NCI-H2029 (cell line): ENCODE data around the gene GABPB2.

Experiments used
- DNase-seq: peaks from one replicate; lab custom pipeline; 2025; lab: John Stamatoyannopoulos, UW

The GABPB2 gene

DNA sequence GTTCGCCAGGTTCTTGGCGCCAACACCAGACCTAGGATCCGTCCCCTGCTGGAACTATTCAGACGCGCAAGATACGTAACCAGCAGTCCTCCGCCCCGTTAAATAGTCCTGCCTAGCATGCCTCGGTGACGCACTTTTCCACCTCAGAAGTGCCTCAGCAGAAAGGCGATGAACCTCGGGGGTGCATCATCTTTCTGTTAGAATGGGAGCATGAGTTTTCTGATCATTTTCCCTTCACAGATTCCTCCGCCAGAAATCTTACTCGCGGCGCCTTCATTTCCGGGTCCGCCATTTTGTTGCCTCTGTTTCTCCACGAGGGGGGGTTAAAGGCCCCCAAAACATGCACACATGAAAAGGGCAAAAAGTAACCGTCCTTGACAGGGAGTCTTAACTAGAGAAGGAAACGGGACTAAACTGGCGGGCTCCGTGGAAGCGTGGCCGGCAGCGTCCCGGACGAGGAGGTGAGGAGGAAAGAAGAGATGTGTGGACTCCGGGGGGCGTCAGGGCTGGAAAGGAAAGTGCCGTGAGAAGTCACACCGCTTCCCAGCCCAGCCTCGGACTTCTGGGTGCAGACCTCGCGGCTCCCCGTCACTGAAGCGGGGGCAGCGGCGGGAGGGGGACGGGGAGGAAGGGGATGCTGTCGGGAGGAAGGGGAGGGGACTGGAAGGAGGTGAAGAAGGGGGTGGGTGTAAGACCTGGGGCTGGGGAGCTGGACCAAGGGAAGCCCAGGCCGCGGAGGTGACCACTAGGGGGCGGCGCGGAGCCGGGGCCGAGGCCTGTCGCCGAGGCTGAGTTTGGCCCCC lies at the start of gene GABPB2:
TSS of gene GABPB2 (plus strand) at position 288 of the 803 bp plus-strand sequence. CDS start 17,429 bp downstream, outside the sequence.
- peak; percentile 85 for DNase-seq

DNA sequence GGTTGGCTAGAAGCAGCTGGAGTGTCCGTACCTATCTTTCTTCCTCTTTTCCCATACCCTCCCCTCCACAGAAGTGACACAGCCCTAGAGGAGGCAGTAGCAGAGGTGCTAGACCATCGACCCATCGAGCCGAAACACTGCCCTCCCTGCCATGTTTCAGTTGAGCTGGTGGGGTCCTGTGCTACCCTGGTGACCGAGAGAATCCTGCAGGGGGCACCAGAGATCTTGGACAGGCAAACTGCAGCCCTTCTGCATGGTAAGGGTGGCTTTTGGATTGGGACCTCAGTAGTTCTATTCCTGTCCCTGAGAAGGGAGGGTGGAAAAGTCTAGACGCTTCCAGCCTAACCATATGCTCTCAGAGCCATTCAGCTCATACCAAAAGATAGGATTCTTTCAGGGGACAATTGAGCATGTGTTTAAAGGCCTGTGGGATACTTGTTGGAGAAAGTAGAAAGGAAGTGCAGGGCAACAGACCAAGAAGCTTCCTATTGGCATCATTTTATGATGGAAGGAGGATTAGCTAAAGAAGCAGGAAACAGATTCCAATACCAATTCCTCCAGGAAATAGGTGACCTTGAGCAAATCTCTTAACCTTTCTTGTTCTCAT lies 45.9 kb upstream of the GABPB2 start:
- peak; percentile 27 for DNase-seq

DNA sequence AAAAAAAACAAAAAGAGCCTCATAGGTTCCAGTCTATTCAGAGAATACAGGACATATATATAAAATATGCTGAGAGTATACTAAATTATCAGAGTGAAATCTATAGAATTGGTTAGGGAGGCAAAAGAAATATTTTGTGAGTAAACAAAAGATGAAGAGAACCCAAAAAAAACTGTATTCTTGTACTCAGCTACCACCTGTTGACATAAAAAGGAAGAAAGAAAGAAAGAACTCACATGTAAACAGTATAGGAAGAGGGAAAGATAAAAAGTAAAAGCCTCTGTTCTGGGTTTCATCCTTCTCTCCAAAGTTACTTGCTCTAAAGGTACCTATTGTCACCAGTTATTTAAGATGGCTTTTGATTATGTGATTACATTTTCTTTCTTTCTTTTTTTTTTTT lies 44.1 kb upstream of the GABPB2 start:
- no peak for DNase-seq

DNA sequence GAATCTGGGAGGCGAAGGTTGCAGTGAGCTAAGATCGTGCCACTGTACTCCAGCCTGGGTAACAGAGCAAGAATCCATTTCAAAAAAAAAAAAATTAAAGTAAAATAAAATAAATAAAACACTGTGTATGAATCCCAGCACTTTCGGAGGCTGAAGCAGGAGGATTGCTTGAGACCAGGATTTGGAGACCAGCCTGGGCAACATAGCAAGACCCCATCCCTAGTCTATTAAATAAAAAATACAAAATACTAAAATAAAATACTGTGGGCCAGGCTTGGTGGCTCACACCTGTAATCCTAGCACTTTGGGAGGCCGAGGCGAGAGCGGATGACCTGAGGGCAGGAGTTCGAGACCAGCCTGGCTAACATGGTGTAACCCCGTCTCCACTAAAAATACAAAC lies 38.4 kb upstream of the GABPB2 start:
- DNase-seq, result no peak

DNA sequence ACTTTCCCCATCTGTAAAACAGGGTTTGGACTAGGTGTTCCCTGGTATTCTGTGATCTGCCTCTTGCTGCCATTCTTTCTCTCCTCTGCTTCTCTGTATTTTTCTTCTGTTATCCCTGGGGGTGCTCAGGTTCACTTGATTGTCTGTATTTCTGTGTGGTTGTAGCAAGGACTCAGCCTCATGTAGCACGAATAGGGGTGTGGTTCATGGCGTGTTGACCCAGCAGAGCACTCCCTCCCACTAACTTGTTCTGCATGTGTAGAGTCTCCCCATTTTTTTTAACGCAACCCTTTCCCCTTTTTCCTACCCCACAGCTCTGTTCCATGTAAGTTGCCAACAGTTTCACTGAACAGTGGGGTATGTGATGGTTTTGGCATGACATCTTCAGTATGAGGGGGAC lies 35.4 kb upstream of the GABPB2 start:
- no peak for DNase-seq

DNA sequence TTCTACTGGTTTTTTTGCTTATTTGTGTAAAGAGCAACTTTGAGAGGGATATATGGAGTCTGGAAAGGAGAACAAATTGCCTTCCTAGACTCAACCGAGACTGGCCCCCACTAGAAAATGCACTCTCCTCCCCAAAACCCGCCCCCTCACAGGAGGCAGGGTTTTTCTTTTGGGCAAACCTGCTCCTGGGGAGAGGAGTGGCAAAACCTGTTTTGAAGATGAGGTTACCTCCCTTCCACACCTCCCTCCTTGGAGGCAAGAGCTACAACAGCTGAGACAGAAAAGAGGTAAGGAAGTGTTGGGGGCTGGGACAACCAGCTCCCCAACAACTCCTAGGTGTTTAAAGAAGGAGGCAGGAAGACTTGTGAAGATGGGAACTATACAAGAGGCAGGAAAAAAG lies 34.2 kb upstream of the GABPB2 start, which contains the start of gene BNIPL:
TSS of gene BNIPL (plus strand) at position 231 of the 400 bp plus-strand sequence. CDS start at position 371, 140 bp downstream.
- DNase-seq, result no peak

DNA sequence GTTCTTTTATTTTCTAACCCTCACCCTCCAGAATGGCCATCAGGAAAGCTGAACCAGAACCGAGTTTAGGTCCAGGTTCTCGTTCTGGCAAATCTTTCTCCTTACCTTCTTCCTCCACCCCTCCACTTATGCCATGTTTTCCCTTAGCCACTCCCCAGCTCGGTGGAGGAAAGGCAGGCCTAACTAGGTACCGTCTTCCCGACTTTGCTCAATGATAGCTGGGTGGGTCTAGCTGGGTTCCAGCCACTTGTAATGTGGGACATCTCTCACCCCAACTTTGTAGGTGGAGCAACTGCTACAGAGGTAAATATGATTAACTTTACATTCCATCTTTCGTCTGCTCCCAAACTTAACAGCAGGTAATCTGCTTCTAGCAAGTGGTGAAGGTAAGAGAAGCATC lies 33.5 kb upstream of the GABPB2 start:
- DNase-seq, result no peak

DNA sequence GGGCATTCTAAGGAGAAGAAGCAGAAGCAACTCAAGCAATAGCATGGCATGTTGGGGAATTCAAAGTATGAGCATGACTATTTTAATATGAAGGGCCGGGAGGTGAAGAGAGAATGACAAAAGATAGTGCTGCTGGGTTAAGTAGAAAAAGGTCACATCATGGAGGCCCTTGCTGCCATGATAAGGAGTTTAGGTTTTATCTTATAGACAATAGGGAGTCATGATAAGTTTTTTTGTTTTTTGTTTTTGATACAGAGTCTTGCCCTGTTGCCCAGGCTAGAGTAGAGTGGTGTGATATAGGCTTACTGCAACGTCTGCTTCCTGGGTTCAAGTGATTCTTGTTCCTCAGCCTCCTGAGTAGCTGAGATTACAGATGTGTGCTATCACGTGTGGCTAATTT lies 31.0 kb upstream of the GABPB2 start:
- DNase-seq, result no peak

DNA sequence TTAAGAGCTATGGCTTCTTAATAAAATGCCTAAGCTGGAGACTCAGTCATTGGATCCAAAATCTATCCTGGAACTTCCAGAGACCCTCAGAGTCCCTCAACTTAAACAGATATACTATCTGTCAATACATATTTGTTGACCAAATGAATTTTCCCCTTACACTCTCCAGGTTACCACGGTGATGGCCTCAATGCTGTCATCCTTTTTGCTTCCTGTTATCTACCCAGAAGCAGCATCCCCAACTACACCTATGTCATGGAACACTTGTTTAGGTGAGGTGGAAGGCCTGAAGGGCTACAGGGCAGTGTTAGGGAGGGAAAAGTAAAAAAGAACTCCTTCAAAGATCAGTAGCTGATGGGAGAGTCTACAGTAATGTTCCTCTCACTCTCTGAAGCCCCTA lies 27.4 kb upstream of the GABPB2 start:
- DNase-seq, result no peak

DNA sequence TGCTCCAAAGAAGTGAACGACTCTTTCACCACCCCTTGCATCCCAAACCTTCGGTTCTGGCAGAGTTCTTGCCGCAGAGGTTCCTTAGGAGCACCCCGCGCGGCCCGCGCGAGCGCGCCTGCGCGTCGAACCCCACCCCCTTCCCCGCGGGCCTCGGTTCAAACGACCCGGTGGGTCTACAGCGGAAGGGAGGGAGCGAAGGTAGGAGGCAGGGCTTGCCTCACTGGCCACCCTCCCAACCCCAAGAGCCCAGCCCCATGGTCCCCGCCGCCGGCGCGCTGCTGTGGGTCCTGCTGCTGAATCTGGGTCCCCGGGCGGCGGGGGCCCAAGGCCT lies 23.0 kb upstream of the GABPB2 start, which contains the start of gene C1orf56:
TSS of gene C1orf56 (plus strand) at position 161 of the 334 bp plus-strand sequence. CDS start at position 258, 97 bp downstream.
- DNase-seq, result peak; percentile 24

DNA sequence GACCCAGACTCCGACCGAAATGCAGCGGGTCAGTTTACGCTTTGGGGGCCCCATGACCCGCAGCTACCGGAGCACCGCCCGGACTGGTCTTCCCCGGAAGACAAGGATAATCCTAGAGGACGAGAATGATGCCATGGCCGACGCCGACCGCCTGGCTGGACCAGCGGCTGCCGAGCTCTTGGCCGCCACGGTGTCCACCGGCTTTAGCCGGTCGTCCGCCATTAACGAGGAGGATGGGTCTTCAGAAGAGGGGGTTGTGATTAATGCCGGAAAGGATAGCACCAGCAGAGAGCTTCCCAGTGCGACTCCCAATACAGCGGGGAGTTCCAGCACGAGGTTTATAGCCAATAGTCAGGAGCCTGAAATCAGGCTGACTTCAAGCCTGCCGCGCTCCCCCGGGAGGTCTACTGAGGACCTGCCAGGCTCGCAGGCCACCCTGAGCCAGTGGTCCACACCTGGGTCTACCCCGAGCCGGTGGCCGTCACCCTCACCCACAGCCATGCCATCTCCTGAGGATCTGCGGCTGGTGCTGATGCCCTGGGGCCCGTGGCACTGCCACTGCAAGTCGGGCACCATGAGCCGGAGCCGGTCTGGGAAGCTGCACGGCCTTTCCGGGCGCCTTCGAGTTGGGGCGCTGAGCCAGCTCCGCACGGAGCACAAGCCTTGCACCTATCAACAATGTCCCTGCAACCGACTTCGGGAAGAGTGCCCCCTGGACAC lies 22.5 kb upstream of the GABPB2 start:
- DNase-seq, result peak; percentile 22

DNA sequence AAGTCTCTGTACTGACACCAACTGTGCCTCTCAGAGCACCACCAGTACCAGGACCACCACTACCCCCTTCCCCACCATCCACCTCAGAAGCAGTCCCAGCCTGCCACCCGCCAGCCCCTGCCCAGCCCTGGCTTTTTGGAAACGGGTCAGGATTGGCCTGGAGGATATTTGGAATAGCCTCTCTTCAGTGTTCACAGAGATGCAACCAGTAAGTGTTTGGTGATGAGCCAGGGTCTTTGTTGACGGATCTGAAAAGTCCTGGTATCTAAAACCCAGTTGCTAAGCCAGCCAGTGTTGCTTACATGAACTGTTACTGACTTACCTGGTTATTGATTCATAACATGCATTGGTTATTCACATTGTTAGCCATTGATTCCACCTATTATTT lies 21.9 kb upstream of the GABPB2 start:
- DNase-seq, result no peak

DNA sequence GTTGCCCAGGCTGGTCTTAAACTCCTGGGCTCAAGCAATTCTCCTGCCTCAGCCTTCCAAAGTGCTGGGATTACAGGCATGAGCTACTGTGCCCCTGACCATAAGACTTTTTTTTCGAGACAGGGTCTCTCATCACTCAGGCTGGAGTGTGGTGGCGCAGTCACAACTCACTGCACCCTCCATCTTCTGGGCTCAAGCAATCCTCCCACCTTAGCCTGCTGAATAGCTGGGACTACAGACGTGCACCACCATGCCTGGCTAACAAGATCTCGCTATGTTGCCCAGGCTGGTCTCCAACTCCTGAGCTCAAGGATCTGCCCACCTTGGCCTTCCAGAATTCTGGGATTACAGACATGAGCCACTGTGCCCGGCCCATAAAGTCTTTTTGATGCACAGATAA lies 21.1 kb upstream of the GABPB2 start:
- DNase-seq, result no peak

DNA sequence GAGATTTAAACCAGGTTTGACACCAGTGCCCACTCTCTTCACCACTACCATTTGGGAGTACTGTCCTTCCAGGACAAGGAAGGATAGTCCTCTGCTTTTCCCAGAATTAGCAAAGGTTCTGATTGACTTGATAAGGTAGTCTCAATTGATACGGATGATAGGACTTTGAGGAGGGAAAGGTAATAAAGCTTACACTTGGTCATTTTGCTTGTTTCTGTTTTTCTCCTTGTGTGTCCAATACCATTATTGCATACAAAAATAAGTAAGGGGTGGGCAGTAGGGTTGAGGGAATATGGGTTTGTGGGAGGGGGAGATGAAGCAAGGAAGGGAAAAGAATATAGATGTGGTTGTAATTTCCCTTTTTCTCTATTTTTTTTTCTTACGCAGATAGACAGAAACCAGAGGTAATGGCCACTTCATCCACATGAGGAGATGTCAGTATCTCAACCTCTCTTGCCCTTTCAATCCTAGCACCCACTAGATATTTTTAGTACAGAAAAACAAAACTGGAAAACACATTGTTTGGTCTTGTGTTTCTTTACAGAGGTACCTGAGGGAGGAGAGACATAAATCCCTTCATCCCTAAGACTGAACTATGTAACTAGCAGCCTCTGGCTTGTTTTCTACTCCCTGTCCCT lies 20.4 kb upstream of the GABPB2 start:
- DNase-seq, result no peak

DNA sequence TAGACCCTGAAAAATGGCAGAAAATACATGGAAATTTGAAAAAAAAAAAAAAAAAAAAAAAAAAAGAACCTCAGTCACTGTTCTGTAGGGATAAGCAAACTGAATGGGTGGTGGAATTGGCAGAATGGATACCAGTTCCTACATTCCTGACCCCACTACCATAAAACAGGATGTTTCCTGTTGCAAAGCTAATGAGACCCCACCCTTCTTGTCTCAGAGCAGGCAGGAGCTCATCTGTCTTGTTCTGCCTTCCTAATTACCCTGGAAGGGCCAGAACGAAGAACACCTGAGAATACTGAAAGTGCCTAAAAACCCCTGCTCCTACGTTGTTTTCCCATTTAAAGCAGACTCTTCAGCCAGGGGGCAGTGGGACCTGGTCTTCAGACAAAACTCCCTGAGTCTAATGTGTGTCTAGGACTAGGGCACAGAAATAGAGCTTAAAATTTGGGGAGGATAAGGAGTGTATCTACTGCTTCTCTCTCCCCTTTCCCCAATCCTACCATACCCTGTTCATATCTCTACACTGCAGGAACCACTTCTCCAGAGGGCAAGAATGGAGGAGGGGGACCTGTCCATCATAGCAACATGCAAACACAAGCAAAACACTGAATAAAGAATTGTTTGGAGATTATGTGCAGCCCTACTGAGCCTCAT lies 19.1 kb upstream of the GABPB2 start:
- no peak for DNase-seq

DNA sequence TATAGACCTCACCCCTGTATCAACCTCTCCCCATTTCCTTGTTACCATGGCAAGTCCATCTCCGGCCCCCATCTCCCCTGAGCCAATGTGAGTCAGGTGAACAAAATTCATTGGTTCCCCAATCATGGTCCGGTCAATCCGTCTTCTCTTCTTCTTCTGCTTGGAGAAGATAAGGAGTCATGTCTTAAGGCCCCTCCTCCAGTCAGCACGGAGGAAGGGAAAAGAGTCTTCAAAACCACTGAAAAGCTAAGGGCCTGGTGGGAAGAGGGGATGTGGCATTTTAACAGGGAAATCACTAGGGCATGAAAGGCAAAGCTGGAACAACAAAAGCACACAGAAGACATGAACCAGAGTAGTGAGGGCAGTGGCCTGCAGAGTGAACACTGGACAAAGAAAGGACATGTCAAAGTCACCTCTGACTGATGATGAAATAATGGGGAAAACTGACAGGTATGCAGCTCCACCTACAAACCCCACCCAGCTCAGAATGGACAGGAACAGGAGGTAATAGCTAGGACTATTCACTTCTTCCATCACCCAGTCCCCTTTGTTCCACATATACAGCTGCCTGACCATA lies 15.5 kb upstream of the GABPB2 start:
- no peak for DNase-seq

DNA sequence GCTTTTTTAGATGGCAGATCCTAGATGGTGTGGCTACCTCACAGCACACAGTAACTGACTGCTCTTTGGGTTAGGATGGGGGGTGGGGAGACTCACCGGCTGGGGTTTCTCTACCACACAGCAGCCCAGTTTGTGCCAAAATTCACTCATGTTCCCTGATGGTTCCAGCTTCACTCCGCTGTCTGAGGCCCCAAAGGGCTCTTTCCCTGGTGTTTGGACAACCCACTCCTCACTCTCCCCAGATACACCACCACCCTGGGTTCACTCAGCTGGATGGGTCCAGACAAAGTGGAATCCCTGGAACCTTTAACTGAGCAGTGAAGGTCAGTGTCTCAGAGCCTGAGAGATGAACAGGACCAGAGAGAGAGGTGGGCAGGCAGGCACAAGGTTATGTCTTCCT lies 15.0 kb upstream of the GABPB2 start:
- no peak for DNase-seq

DNA sequence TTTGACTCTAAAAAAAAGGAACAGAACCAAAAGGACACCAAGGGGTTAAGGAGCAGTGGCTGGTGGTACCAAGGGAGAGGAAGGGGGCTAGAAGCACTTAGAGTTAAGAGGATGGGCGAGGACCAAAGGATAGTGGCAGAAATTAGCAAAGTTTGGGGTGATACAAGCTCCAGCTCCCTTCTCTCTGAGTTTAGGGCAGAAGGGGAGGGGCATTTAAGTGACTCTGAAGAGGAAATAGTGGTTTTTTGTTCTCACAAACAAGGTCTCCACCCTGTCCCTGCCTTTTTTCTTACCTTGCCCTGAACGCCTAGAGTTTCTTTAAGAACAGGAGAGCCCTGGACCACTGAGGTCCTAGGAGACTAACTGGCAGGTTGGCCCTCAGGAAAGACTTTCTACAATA lies 14.4 kb upstream of the GABPB2 start:
- DNase-seq, result no peak

DNA sequence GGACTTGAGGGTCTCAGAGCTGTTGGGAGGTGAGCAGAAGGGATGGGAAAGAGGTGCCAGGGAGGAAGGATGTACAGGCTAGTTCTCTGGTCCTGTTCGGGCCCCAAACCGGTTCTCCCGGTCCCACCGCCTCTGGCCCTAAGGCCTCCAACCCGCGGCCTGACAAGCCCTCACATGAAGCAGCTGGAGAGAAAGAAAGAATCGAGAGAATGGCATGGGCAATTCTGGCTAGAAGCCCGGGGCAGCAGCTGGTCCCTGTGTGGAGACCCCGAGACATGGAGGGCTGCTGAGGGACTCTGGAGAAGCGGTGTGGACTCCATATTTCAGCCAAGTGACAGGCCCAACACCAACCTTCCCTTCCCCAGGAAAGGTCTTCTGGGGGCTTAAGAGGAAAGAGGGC lies 11.9 kb upstream of the GABPB2 start:
- DNase-seq, result peak; percentile 42

DNA sequence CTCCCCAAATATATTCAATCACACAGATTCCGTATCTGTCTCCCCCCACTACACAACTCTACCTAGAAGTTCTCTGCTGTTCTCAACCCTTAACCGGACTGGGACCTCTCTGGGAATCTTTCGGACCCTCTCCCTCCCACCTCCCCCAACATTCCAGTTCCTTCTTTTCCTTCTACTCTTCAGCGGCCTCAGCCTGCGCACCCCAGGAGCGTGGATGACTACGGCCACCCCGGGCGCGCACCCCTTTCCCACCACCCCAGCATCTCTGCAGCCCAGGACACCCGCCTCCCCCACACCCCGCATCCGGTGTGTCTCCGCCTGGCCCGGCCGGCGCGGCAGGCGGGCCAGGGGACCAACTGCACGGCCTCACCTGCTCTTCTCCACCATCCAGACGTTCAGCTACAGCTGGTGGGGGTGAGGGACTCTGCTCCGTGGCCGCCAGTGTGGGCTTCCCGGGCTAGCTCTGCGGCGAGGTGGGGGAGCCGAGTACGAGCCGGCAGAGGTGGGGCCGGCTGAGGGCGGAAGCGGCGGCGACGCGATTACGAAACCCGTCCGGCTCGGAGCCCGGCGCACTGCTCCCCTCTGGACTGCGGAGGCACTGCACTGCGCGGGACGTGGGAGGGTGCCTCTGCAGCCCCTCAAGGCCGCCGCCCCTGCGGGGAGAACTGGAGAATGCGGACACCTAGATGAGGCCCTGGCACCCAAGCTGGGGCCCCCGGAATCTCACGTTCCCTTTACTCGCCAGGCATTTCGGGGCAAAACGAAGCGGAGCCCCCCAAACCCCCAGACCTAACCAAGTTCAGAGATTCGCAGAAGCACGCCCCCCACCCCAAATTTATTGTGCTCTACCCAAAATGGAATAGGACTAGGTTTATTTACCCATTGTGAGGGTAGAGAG lies 11.2 kb upstream of the GABPB2 start, which contains the start of gene CDC42SE1:
TSS of gene CDC42SE1 (minus strand) at position 514 of the 898 bp plus-strand sequence. CDS start 3,892 bp downstream, outside the sequence.
- DNase-seq, result peak; percentile 68
